Astrocyte (in vitro differentiated cells and primary cell): ENCODE data around the gene PTH2R. TPM values are rescaled to one million over a fixed set of nuclear protein-coding genes. Genes with fewer than 3 reads are reported as not detected.
A peak's percentile ranks its signal among the peaks of the same experiment; 100 is the strongest.

Source experiments
- DNase-seq: peaks from one replicate; pipeline ENCODE4 v3.0.0-alpha.2; 2010; ENCODE audit warnings: low read depth
- FAIRE-seq: peaks from 2 replicates; lab custom pipeline; 2011; peaks lifted over from hg19 to GRCh38; lab: Jason Lieb, UNC
- H2AFZ ChIP-seq: 2 replicates; pipeline ENCODE4 v1.6.0; 2012; ENCODE audit warnings: low read depth, low read length, inconsistent platforms
- H3K27ac ChIP-seq: 2 replicates; pipeline ENCODE4 v1.5.1; 2011; ENCODE audit warnings: low read depth, low read length, inconsistent platforms
- H3K27me3 ChIP-seq: 2 replicates; pipeline ENCODE4 v1.6.0; 2011; ENCODE audit warnings: low read length, inconsistent platforms; ENCODE audit not compliant: insufficient read depth
- H3K36me3 ChIP-seq: 2 replicates; pipeline ENCODE4 v1.5.1; 2011; ENCODE audit warnings: low read length, inconsistent platforms; ENCODE audit not compliant: insufficient read depth
- H3K4me1 ChIP-seq: 2 replicates; pipeline ENCODE4 v1.5.1; 2011; ENCODE audit warnings: low read length, inconsistent platforms; ENCODE audit not compliant: insufficient read depth
- H3K4me2 ChIP-seq: 2 replicates; pipeline ENCODE4 v1.6.0; 2012; ENCODE audit warnings: low read length, inconsistent platforms
- H3K4me3 ChIP-seq: 2 replicates; pipeline ENCODE4 v1.5.1; 2011; ENCODE audit warnings: low read depth, mild to moderate bottlenecking, low read length, inconsistent platforms; ENCODE audit not compliant: insufficient read depth
- H3K79me2 ChIP-seq: 2 replicates; pipeline ENCODE4 v1.6.0; 2012; ENCODE audit warnings: mild to moderate bottlenecking, low read length, inconsistent platforms; ENCODE audit not compliant: insufficient read depth
- H3K9ac ChIP-seq: 2 replicates; pipeline ENCODE4 v1.6.0; 2012; ENCODE audit warnings: mild to moderate bottlenecking, low read length, inconsistent platforms
- H3K9me3 ChIP-seq: 2 replicates; pipeline ENCODE4 v1.5.1; 2012; ENCODE audit warnings: low read depth, mild to moderate bottlenecking, low read length, inconsistent platforms; ENCODE audit not compliant: insufficient read depth
- H4K20me1 ChIP-seq: 2 replicates; pipeline ENCODE4 v1.6.0; 2012; ENCODE audit warnings: low read length, inconsistent platforms; ENCODE audit not compliant: insufficient read depth
- H3K27ac Mint-ChIP-seq: one replicate; pipeline ENCODE4 v1.8.0; 2021; ENCODE audit warnings: mild to moderate bottlenecking, mixed read lengths; ENCODE audit not compliant: unreplicated experiment
- H3K27me3 Mint-ChIP-seq: one replicate; pipeline ENCODE4 v1.8.0; 2021; ENCODE audit warnings: low read depth, mixed read lengths; ENCODE audit not compliant: unreplicated experiment
- H3K36me3 Mint-ChIP-seq: one replicate; pipeline ENCODE4 v1.8.0; 2021; ENCODE audit warnings: low read depth, mixed read lengths; ENCODE audit not compliant: unreplicated experiment
- H3K4me1 Mint-ChIP-seq: one replicate; pipeline ENCODE4 v1.8.0; 2021; ENCODE audit warnings: low read depth, mixed read lengths; ENCODE audit not compliant: unreplicated experiment
- H3K4me3 Mint-ChIP-seq: one replicate; pipeline ENCODE4 v1.8.0; 2021; ENCODE audit warnings: mild to moderate bottlenecking, moderate library complexity, mixed read lengths; ENCODE audit not compliant: unreplicated experiment
- H3K9me3 Mint-ChIP-seq: one replicate; pipeline ENCODE4 v1.8.0; 2021; ENCODE audit warnings: mild to moderate bottlenecking, mixed read lengths; ENCODE audit not compliant: unreplicated experiment
- CTCF ChIP-seq: IDR thresholded peaks from 2 replicates; pipeline ENCODE4 v1.5.1; 2011; ENCODE audit warnings: low read depth, mild to moderate bottlenecking, inconsistent platforms, low read length, moderate library complexity; ENCODE audit not compliant: insufficient read depth
- EZH2 ChIP-seq: IDR thresholded peaks from 2 replicates; pipeline ENCODE4 v1.6.1; 2012; ENCODE audit warnings: mild to moderate bottlenecking, low read length, inconsistent platforms; ENCODE audit not compliant: insufficient read depth
- total RNA-seq: library from RNA; stranded (reverse); gene quantifications from 2 replicates; pipeline ENCODE4 v1.2.1, GENCODE V29; 2021

PTH2R gene
- total RNA-seq, 1 donor from 2014 or later = not detected

- Histone ChIP-seq H3K79me2 (no peaks in the 10 kb centered on the region), H3K4me2 (no peak overlapping the region), H4K20me1 (no peaks in the 10 kb centered on the region), H3K27me3 (no peaks in the 10 kb centered on the region), H3K9ac (no peak overlapping the region), H3K4me3 (no peak overlapping the region), H3K36me3 (no peaks in the 10 kb centered on the region), H3K27ac (no peak overlapping the region), H3K4me1 (no peaks in the 10 kb centered on the region), H3K9me3 (no peaks in the 10 kb centered on the region), H2AFZ (no peak overlapping the region)
- no peak overlapping the region for H3K4me3 Mint-ChIP-seq
- no peaks in the 10 kb centered on the region for H3K4me1 Mint-ChIP-seq
- TF ChIP-seq EZH2 = no peak
- no peak for TF ChIP-seq CTCF
- no peaks in the 10 kb centered on the region for H3K9me3 Mint-ChIP-seq
- H3K27ac Mint-ChIP-seq = no peak overlapping the region
- FAIRE-seq (peak; percentile 5), DNase-seq (no peak)
- H3K27me3 Mint-ChIP-seq = no peaks in the 10 kb centered on the region
- H3K36me3 Mint-ChIP-seq = no peaks in the 10 kb centered on the region
Measured at GRCh38 chr2:208454861-208455260, 48.3 kb downstream of the PTH2R start.

GRCh38 chr2:208463721-208464120, 57.1 kb downstream of the PTH2R start:
- no peaks in the 10 kb centered on the region for H4K20me1 ChIP-seq
- Mint-ChIP-seq H3K36me3 (no peaks in the 10 kb centered on the region), H3K9me3 (no peaks in the 10 kb centered on the region), H3K27me3 (no peaks in the 10 kb centered on the region), H3K4me3 (no peak overlapping the region), H3K27ac (no peak overlapping the region), H3K4me1 (no peaks in the 10 kb centered on the region)
- FAIRE-seq = no peak
- no peak overlapping the region for H3K4me3 ChIP-seq
- H2AFZ ChIP-seq = no peak overlapping the region
- H3K4me2 ChIP-seq = no peak overlapping the region
- no peaks in the 10 kb centered on the region for H3K9me3 ChIP-seq
- no peaks in the 10 kb centered on the region for H3K27me3 ChIP-seq
- DNase-seq = no peak
- H3K79me2 ChIP-seq = no peaks in the 10 kb centered on the region
- H3K9ac ChIP-seq = no peak overlapping the region
- no peaks in the 10 kb centered on the region for H3K4me1 ChIP-seq
- H3K36me3 ChIP-seq = no peaks in the 10 kb centered on the region
- H3K27ac ChIP-seq = no peak overlapping the region
- TF ChIP-seq CTCF = no peak
- no peak for TF ChIP-seq EZH2

GRCh38 chr2:208464205-208464604, 57.6 kb downstream of the PTH2R start:
- DNase-seq (no peak), FAIRE-seq (no peak)
- Histone ChIP-seq H2AFZ (no peak overlapping the region), H3K27me3 (no peaks in the 10 kb centered on the region), H3K9me3 (no peaks in the 10 kb centered on the region), H3K36me3 (no peaks in the 10 kb centered on the region), H3K9ac (no peak overlapping the region), H3K27ac (no peak overlapping the region), H3K79me2 (no peaks in the 10 kb centered on the region), H4K20me1 (no peaks in the 10 kb centered on the region), H3K4me3 (no peak overlapping the region), H3K4me2 (no peak overlapping the region), H3K4me1 (no peaks in the 10 kb centered on the region)
- Mint-ChIP-seq H3K4me1 (no peaks in the 10 kb centered on the region), H3K4me3 (no peak overlapping the region), H3K36me3 (no peaks in the 10 kb centered on the region), H3K27ac (no peak overlapping the region), H3K9me3 (no peaks in the 10 kb centered on the region), H3K27me3 (no peaks in the 10 kb centered on the region)
- TF ChIP-seq CTCF = no peak
- no peak for TF ChIP-seq EZH2
